PFSK-1 (cell line): ENCODE data around the gene CCN6.

Experiments
- POLR2AphosphoS5 ChIP-seq: IDR thresholded peaks from 2 replicates; pipeline ENCODE4 v1.6.1; 2012; ENCODE audit warnings: low read depth, mild to moderate bottlenecking, control low read depth, low read length, moderate library complexity
- TF ChIP-seq, protein P1 (sequence below), 2 experiments: IDR thresholded peaks; 2 replicates each; pipeline versions ENCODE4 v1.6.1 to v1.8.0; 2011 to 2012; ENCODE audit warnings: low read depth in 2 of 2, low read length in 2 of 2, control low read depth in 1 of 2, inconsistent platforms in 1 of 2, mild to moderate bottlenecking in 1 of 2, moderate library complexity in 1 of 2; ENCODE audit not compliant: insufficient read depth in 1 of 2

DNA sequence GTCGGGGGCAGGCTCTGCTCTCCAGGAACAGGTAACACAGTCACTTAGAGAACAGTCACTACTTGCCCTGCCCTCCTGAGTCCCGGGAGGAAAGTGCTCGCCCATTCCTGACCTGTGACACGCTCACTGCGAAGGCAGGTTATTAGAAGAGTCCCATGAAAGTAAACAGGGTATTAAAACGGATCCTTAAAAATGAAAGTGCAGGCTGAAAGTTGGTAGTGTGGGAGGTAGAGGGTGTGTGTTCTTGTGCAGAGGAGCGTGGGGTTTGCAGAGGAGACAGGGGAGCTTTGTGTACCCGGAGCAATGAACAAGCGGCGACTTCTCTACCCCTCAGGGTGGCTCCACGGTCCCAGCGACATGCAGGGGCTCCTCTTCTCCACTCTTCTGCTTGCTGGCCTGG, at the start of gene CCN6:
- TF ChIP-seq POLR2AphosphoS5, result no peak
- TF ChIP-seq, protein P1, sequence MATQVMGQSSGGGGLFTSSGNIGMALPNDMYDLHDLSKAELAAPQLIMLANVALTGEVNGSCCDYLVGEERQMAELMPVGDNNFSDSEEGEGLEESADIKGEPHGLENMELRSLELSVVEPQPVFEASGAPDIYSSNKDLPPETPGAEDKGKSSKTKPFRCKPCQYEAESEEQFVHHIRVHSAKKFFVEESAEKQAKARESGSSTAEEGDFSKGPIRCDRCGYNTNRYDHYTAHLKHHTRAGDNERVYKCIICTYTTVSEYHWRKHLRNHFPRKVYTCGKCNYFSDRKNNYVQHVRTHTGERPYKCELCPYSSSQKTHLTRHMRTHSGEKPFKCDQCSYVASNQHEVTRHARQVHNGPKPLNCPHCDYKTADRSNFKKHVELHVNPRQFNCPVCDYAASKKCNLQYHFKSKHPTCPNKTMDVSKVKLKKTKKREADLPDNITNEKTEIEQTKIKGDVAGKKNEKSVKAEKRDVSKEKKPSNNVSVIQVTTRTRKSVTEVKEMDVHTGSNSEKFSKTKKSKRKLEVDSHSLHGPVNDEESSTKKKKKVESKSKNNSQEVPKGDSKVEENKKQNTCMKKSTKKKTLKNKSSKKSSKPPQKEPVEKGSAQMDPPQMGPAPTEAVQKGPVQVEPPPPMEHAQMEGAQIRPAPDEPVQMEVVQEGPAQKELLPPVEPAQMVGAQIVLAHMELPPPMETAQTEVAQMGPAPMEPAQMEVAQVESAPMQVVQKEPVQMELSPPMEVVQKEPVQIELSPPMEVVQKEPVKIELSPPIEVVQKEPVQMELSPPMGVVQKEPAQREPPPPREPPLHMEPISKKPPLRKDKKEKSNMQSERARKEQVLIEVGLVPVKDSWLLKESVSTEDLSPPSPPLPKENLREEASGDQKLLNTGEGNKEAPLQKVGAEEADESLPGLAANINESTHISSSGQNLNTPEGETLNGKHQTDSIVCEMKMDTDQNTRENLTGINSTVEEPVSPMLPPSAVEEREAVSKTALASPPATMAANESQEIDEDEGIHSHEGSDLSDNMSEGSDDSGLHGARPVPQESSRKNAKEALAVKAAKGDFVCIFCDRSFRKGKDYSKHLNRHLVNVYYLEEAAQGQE (IDR thresholded peaks at IDR 0.05; ENCODE audit: insufficient read depth in 1 of 2, low read depth in 2 of 2, low read length in 2 of 2), result no peak
